ENCODE results near the gene CCDC15. TPM values are rescaled to one million over a fixed set of nuclear protein-coding genes. Genes with fewer than 3 reads are reported as not detected.

Gene CCDC15, protein sequence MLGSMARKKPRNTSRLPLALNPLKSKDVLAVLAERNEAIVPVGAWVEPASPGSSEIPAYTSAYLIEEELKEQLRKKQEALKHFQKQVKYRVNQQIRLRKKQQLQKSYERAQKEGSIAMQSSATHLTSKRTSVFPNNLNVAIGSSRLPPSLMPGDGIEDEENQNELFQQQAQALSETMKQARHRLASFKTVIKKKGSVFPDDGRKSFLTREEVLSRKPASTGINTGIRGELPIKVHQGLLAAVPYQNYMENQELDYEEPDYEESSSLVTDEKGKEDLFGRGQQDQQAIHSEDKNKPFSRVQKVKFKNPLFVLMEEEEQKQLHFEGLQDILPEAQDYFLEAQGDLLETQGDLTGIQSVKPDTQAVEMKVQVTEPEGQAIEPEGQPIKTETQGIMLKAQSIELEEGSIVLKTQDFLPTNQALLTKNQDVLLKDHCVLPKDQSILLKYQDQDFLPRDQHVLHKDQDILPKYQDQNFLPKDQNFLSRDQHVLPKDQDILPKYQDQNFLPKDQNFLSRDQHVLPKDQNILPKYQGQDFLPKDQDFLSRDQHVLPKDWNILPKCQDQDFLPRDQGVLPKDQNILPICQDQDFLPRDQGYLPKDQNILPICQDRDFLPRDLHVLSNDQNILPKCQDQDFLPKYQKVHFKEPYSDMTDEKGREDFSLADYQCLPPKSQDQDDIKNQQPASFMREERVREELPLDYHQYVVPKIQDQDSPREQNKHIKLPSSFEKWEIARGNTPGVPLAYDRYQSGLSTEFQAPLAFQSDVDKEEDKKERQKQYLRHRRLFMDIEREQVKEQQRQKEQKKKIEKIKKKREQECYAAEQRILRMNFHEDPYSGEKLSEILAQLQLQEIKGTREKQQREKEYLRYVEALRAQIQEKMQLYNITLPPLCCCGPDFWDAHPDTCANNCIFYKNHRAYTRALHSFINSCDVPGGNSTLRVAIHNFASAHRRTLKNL
- 1 to 10 TPM in 7 of 8 experiments, under 1 TPM in 1; 0.87 to 4.7 (median 2.5) TPM for total RNA-seq

DNA sequence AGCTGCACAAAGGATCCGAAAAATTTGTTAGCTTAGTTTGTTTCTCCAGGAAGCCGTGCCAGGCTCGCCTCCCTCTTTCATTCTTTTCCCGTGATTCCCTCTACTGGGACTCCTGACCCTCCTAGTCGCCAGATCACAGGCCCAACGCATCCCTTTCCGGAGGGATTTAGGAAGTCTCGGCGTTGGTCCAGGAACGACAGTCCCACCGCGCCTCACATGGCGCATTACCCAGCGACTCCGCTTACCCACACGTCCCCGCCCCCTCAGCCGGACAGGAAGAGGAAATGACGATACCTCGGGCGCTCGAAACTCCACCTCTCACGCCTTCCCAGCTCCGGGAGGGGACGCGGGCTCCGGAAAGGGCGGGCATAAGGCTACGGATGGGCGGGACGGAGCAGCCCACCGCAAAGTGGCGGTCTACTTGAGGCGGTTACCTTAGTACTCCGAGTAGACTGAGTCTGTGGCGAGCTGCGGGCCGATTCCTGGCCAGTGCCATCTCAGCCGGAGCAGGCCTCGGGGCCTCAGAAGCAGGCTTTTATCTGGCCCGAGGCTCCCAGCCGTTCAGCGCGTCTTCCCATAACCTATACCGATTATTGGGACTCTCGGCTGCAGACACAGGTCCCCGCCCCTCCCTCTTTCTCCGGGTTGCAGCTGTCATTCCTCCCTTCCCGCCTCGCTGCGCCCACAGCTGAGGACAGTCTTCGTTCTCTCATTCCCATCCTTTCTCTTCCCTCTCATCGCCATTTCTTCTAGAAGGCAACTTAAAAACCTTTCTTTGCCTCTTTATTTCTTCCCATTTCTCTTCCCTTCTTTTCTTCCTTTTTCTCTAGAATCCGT, at the start of gene CCDC15:
Gene CCDC15 (plus strand): TSS at position 450 of the 837 bp plus-strand sequence. CDS start 531 bp downstream, outside the sequence.
- in situ Hi-C loops (cut with MboI; ENCODE audit: low pct_unique_long_range_greater_than_20kb in 2 of 9, low sequenced_read_pairs in 9 of 9, unreplicated experiment in 9 of 9) = loop anchor here in 2 of 9 experiments (25.0 kb wide), 3 partner anchors 183 to 458 kb away; no protein-coding TSS in a partner anchor

DNA sequence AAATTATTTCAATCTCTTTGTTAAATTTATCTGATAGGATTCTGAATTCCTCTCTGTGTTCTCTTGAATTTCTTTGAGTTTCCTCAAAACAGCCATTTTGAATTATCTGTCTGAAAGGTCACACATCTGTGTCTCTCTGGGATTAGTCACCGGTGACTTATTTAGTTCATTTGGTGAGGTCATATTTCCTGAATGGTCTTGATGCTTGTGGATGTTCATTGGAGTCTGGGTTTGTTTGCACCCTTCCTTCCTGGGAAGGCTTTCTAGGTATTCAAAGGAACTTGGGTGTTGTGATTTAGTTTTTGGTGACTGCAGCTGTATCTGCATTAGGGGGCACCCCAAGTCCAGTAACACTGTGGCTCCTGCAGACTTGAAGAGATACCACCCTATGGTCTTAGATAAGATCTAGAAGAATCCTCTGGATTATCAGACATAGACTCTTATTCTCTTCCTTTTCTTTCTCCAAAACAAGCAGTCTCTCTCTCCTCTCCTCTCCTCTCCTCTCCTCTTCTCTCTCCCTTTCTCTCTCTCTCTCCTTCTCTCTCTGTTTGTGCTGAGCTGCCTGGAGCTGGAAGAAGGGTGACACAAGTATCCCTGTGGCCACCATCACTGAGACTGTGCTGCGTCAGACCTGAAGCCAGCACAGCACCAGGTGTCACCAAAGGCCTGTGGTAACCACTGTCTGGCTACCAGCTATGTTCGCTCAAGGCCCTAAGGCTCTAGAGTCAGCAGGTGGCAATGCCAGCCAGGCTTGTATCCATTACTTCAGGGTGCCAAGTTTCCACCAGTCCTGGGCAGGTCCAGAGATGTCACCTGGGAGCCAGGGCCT, 38.2 kb upstream of the CCDC15 start:
- in situ Hi-C loops (cut with MboI; ENCODE audit: low pct_unique_long_range_greater_than_20kb in 2 of 9, low sequenced_read_pairs in 9 of 9, unreplicated experiment in 9 of 9) = no loop called here
- 17 to 80% (median 80%) methylated on average over 1 of the region's 3 CpGs; no CpG with 5 or more reads in 4 of the 10 experiments for WGBS, 10 experiments
- peaks cover 0 to 10% of the 10 kb centered on the region in 2 donors for H3K4me1 ChIP-seq (replicated peaks in 1 of 2)
- no peak overlapping the region for H3K27ac ChIP-seq
- peak in 2 of 8 experiments; percentile 17 to 19 for ATAC-seq (replicated peaks in 6 of 8)
- no peak overlapping the region for H3K4me3 ChIP-seq

More for the DNA sequence above, at the start of gene CCDC15:
- Histone ChIP-seq H3K27ac (peak within 1 kb of the TSS; percentile 80 to 88), H3K4me3 (peak within 1 kb of the TSS; percentile 44 to 84 (median 64)), H3K4me1 (replicated peaks in 1 of 2) (peaks cover 8 to 9% of the 10 kb centered on the region in 2 donors)
- ATAC-seq (replicated peaks in 6 of 8) = peak; percentile 97 to 99 (median 98)
- WGBS, 10 experiments = 0 to 4% (median 2%) methylated on average over 4 to 15 of the region's 54 CpGs

DNA sequence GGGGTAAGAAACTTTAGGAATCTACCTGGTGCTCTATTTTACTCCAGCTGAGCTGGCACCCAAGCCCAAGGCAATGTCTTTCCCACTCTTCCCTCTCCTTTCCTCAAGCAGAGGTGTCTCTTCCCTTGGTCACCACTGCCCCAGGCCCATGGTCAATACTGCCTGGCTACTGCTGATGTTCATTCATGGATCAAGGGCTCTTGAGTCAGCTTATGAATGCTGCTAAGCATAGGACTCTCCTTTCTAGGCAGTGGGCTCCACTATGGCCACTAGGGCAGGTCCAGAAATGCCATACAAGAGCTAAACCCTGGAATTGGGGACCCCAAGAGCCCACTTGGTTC, 37.7 kb upstream of the CCDC15 start:
- H3K4me3 ChIP-seq = no peak overlapping the region
- no peak for ATAC-seq (replicated peaks in 6 of 8)
- peaks cover 0 to 10% of the 10 kb centered on the region in 2 donors for H3K4me1 ChIP-seq (replicated peaks in 1 of 2)
- H3K27ac ChIP-seq = no peak overlapping the region
- in situ Hi-C loops (cut with MboI; ENCODE audit: low pct_unique_long_range_greater_than_20kb in 2 of 9, low sequenced_read_pairs in 9 of 9, unreplicated experiment in 9 of 9) = no loop called here

DNA sequence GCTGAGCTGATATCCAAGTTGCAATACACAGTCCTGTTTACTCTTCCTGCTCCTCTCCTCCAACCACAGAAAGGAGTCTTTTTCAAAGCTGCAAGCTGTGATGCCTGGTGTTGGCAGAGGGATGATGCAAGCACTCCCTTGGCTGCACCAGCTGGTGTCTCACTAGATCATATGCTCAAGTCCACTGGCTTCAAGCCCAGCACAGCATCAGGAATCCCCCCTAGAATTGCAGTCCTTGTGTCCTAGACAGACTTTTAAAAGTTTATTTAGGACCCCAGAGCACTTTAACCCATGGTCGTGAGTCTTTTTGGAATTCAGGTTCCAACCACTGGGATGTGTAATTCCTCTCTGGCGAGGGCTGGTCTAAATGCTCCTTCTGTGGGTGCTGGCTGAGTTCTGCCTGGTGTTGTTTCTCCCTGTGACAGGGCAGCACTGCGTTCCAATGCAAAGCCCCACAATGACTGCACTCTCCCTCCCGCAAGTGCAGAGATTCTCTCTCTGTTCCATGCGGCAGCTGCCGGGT, 36.8 kb upstream of the CCDC15 start:
- Histone ChIP-seq H3K27ac (no peak overlapping the region), H3K4me3 (no peak overlapping the region), H3K4me1 (replicated peaks in 1 of 2) (peaks cover 0 to 10% of the 10 kb centered on the region in 2 donors)
- WGBS, 10 experiments = 50 to 94% (median 79%) methylated on average over 1 to 6 of the region's 6 CpGs; no CpG with 5 or more reads in 1 of the 10 experiments
- ATAC-seq (replicated peaks in 6 of 8) = peak in 3 of 8 experiments; percentile 56 to 91 (median 82)
- in situ Hi-C loops (cut with MboI; ENCODE audit: low pct_unique_long_range_greater_than_20kb in 2 of 9, low sequenced_read_pairs in 9 of 9, unreplicated experiment in 9 of 9) = no loop called here

DNA sequence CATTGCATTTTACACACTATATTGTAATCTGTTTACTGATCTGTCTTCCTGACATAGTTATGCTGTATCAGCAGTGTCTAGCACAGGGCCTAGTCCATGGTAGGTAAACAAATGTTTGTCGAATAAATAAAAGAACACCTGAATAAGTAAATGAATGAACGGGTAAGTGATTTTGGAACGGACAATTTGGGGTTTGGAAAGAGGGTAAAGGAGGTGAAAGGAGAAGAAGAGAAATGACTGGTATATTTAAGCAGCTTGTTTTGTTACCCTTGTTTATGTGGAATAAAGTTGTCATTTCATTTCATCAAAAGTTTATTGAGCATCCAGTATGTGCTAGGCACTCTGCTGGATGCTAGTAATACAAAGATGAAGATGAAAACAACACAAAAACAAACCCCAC, 35.1 kb upstream of the CCDC15 start, which contains the start of gene HEPN1:
Gene HEPN1 (plus strand): TSS at position 301 of the 400 bp plus-strand sequence.
- Histone ChIP-seq H3K4me3 (no peak within 1 kb of the TSS), H3K27ac (no peak within 1 kb of the TSS)
- WGBS, 10 experiments = 69 to 94% (median 87%) methylated on average over 2 to 3 of the region's 3 CpGs

DNA sequence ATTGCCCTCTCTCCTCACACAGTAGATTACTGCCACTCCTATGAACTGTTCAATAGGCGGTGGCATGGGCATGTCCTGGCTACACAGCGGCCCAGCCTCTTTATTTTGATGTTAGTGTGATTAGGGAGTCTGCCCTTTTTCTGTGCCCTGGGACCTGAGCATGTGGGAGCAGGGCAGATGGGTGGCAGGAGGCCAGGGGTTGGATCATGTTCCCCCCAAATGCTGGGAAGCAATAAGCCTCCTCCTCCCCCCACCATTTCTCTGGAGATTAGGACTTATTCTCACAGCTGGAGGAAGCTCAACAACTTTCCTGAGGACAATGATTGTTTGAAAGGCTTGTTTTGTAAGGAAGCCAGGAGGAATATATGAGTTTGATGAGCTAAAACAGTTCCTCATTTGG, 34.1 kb upstream of the CCDC15 start:
- 83 to 100% (median 100%) methylated on average over 1 of the region's 2 CpGs; no CpG with 5 or more reads in 4 of the 10 experiments for WGBS, 10 experiments
- Histone ChIP-seq H3K27ac (no peak overlapping the region), H3K4me3 (no peak overlapping the region), H3K4me1 (replicated peaks in 1 of 2) (peaks cover 0 to 10% of the 10 kb centered on the region in 2 donors)
- in situ Hi-C loops (cut with MboI; ENCODE audit: low pct_unique_long_range_greater_than_20kb in 2 of 9, low sequenced_read_pairs in 9 of 9, unreplicated experiment in 9 of 9) = no loop called here
- ATAC-seq (replicated peaks in 6 of 8) = no peak

More for the DNA sequence above, 35.1 kb upstream of the CCDC15 start, which contains the start of gene HEPN1:
- H3K4me1 ChIP-seq (replicated peaks in 1 of 2) = peaks cover 0 to 10% of the 10 kb centered on the region in 2 donors
- in situ Hi-C loops (cut with MboI; ENCODE audit: low pct_unique_long_range_greater_than_20kb in 2 of 9, low sequenced_read_pairs in 9 of 9, unreplicated experiment in 9 of 9) = no loop called here
- ATAC-seq (replicated peaks in 6 of 8) = no peak

- Histone ChIP-seq H3K4me1 (replicated peaks in 1 of 2) (peaks cover 0 to 10% of the 10 kb centered on the region in 2 donors), H3K27ac (no peak overlapping the region), H3K4me3 (peak overlapping the region in 2 of 5 donors; percentile 23 to 34)
- WGBS, 10 experiments = 80 to 100% (median 96%) methylated on average over 1 to 5 of the region's 5 CpGs; no CpG with 5 or more reads in 4 of the 10 experiments
- no peak for ATAC-seq (replicated peaks in 6 of 8)
- in situ Hi-C loops (cut with MboI; ENCODE audit: low pct_unique_long_range_greater_than_20kb in 2 of 9, low sequenced_read_pairs in 9 of 9, unreplicated experiment in 9 of 9) = no loop called here
These were observed 33.6 kb upstream of the CCDC15 start for GRCh38 chr11:124920356-124920755.

DNA sequence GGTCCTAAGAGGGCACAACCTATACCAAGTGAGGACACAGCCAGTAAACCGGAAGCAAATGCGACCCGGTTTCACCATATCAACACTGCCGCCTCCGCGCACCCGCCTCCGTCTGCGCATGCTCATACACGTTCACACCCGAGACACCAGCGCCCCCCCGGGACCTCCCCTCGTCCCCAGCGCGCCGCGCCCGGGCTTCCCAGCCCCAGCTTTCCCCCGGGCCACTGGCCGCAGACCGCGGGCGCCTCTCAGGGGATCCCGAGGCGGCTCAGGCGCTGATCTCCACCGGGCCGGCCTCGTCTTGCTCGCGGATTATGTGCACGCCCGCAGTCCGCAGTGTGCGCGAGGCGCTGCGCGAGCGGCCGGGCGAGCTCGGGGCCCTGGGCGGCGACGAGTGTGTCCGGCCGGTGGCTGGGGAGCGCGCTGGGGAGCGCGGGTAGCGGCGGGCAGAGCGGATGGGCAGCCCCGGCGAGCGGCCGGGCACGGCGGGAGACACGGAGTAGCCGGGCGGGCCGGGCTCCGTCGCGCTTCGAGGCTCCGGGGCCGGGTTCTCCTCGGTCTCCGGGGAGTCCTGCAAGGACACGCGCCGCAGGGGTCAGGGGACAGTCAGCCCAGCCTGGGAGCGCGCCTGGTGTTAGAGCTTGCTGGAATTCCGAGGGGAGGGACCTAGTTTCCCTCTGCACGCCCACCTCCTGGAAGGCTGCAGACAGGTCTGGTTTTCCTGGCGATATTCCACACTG, 33.0 kb upstream of the CCDC15 start:
- WGBS, 10 experiments = 0 to 60% (median 5%) methylated on average over 1 to 12 of the region's 82 CpGs; no CpG with 5 or more reads in 7 of the 10 experiments
- peaks cover 0 to 10% of the 10 kb centered on the region in 2 donors for H3K4me1 ChIP-seq (replicated peaks in 1 of 2)
- peak overlapping the region; percentile 25 to 34 for H3K27ac ChIP-seq
- in situ Hi-C loops (cut with MboI; ENCODE audit: low pct_unique_long_range_greater_than_20kb in 2 of 9, low sequenced_read_pairs in 9 of 9, unreplicated experiment in 9 of 9) = no loop called here
- H3K4me3 ChIP-seq = peak overlapping the region; percentile 23 to 36 (median 33)
- peak; percentile 41 to 88 (median 82) for ATAC-seq (replicated peaks in 6 of 8)

DNA sequence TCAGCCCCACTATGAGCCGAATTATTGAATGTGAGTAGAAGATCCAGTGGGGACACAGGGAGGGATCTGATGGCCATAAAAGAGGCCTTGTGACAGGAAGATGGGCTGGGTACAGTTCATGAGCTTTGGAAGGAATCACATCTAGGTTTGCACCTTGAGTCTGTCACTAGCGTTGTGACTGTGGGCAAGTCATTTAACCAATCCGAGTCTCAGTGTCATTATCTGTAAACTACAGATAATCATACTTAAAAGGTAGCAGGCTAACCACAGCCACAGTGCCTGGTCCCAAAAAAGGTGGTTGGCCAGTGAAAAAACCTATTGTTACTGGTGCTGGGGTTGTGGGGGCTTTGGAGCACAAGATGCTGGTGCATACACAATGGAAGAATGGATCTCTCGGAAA, 31.2 kb upstream of the CCDC15 start:
- ATAC-seq (replicated peaks in 6 of 8) = no peak
- H3K27ac ChIP-seq = no peak overlapping the region
- in situ Hi-C loops (cut with MboI; ENCODE audit: low pct_unique_long_range_greater_than_20kb in 2 of 9, low sequenced_read_pairs in 9 of 9, unreplicated experiment in 9 of 9) = no loop called here
- WGBS, 10 experiments = 80 to 100% (median 92%) methylated on average over 1 to 4 of the region's 4 CpGs; no CpG with 5 or more reads in 2 of the 10 experiments
- peaks cover 0 to 5% of the 10 kb centered on the region in 2 donors for H3K4me1 ChIP-seq (replicated peaks in 1 of 2)
- H3K4me3 ChIP-seq = no peak overlapping the region

DNA sequence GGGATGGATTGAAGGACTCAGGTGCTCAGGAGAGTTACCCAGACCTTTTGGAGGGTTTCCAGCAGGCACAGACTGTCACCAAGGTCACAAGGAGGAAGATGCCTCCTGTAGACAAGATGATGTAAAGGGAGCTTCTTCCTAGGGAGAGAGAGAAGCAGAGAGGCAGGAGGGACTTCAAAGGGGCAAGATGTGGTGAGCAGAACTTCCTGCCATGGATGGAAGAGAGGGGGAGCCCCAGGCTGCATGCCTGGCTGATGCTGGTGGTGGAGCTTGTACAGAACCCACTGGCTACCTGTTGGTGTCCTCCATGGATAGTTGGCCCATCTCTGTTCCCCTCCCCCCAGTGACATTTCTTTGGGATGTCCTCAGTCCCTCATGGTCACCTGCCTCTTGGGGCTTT, 30.7 kb upstream of the CCDC15 start:
- Histone ChIP-seq H3K4me3 (no peak overlapping the region), H3K27ac (no peak overlapping the region), H3K4me1 (replicated peaks in 1 of 2) (peaks cover 0 to 5% of the 10 kb centered on the region in 2 donors)
- no peak for ATAC-seq (replicated peaks in 6 of 8)
- in situ Hi-C loops (cut with MboI; ENCODE audit: low pct_unique_long_range_greater_than_20kb in 2 of 9, low sequenced_read_pairs in 9 of 9, unreplicated experiment in 9 of 9) = no loop called here

All from motor neuron (in vitro differentiated cells).